Neural progenitor cell (in vitro differentiated cells): ENCODE results near the gene EPB42.

Experiments
- CTCF ChIP-seq: fragments of 200-600 bp; sonication (generic); IDR thresholded peaks from 2 replicates; pipeline ENCODE4 v1.5.1; 2017; ENCODE audit warnings: antibody characterized with exemption, mild to moderate bottlenecking
- EZH2phosphoT487 ChIP-seq: fragments of 200-600 bp; sonication (generic); IDR thresholded peaks from 2 replicates; pipeline ENCODE4 v1.6.1; 2017; ENCODE audit warnings: antibody characterized with exemption

- TF ChIP-seq CTCF: no peak
- no peak for TF ChIP-seq EZH2phosphoT487
These were observed at the start of gene EPB42 for GRCh38 chr15:43220991-43221403.
